Stimulated activated CD4-positive, alpha-beta T cell treated with anti-CD3 and anti-CD28 coated beads, Interleukin-1b, Interleukin-23, amount 100 ng/mL, for 4 hours (primary cell): Measurements from ENCODE around the gene TEX54.
"Not testable (repeated sequence)": the region's sequence is repeated elsewhere in the genome, so short reads cannot be mapped to it uniquely, and the experiment has no call there.

Source experiments
- DNase-seq, 2 donors: peaks; one replicate each; pipeline ENCODE4 v3.0.0-alpha.2; 2020; ENCODE audit warnings: low read depth in 2 of 2

TEX54 gene

DNA sequence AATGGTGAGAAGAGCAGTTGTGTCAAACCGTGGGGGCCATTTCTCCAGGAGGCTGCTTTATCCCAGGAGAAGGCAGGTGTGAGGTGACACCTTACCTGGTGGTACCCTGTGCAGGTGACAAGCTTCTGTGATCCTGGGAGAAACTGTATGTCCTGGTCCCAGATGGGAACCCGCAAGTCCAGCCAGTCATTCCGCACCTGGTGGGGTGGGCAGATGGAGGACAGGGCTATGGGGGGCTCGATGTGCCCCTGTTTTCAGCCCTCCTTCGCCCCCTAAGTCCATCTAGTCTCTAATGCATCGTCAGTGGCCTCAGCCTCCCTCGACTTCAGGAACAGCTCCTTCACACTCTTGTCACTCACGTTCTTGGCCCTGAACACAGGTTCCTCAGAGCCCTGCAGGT is 2.7 kb upstream of the TEX54 start:
- no peak for DNase-seq

DNA sequence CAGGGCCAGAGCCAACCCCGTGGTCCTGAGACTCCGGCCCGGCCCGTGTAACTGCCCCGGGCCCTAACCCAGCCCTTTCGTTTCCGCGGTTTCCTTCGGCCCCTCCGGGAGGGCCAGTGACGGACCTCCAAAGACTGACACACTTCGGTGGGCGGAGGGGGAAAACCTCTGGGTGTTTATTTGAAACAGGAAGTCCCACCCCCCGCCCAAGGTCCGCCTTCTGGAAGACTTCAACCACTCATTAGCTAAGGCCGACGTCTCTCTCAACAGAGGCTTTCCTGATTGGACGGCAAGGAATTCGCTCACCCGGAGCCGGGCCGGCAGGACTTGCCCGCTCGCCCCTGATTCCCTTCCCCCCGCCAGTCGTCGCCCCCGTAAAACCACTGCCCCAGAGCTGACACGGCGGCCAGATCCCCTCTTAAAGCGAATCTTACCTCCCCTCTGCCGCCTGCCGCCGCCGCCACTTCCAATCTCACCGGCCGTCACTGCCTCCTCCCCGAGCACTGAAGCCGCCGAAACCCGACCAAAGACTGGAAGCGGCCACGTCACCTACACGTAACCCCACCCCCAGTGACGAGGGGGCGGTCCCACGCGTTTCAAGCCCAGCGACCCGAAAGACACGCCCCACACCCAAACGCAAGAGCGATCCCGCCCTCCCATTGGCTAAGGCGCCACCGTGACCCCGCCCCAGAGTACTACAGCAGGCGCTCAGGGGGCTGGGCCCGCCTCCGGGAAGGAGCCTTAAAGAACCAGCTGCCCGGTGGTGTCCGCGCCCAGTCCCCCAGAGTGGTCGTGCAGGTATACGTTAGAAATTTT is 913 bp downstream of the TEX54 start, which contains the start of gene STX5:
Gene STX5 (minus strand): TSS at position 532 of the 816 bp plus-strand sequence. CDS start 808 bp downstream, outside the sequence.
- peak; percentile 99 to 100 for DNase-seq

DNA sequence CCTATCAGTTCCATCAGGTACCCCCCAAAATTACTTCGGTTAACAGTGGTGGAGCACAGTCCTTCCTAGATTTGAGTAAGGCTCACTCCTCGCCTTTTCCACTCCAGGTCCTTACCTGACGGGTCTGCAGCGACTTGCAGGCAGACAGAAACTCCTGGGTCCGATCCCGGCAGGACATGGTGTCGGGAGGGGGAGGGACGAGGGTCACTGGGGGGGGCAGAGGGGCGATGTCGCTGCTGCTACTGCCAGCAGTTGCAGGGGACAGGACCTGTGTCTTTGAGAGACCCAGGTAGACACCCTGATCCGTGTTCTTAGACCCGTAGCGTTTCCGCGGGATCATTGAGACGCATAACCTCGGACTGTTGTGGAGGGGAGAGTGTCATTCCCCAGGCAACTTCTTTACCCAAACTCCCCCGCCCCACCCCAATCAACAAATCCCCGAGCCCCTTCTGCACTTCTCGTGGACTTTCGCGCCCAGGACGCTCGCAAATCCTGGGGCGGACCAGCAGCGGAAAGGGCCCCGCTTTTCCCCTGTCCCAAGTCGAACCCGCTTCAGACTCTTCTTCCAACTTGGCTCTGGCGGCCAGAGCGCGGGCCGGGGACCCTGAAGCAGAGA is 1.6 kb downstream of the TEX54 start:
- DNase-seq, result no peak

DNA sequence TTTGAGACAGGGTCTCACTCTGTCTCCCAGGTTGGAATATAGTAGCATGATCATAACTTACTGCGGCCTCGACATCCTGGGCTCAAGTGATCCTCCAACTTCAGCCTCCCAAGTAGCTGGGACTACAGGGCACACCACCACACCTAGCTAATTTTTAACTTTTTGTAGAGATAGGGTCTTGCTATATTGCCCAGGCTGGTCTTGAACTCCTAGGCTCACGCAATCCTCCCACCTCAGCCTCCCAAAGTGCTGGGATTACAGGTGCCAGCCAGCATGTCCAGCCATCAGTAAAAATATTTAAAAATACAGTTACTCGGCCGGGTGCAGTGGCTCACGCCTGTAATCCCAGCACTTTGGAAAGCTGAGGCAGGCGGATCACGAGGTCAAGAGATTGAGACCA is 4.5 kb downstream of the TEX54 start:
- DNase-seq, result not testable (repeated sequence)

DNA sequence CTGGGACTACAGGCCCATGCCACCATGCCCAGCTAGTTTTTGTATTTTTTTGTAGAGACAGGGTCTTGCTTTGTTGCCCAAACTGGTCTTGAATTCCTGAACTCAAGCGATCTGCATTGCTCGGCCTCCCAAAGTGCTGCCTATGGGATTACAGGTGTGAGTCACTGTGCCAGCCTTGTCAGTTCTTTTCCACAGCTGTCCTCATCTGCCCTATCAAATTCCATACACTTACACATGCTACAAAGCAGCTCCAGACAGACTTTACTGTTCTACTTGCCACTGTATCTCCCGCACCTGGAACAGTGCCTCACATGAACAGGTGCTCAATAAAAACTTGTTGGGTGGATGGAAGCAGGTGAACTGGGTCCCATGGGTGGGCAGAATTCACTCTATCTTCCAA is 9.0 kb downstream of the TEX54 start:
- DNase-seq, result no peak

DNA sequence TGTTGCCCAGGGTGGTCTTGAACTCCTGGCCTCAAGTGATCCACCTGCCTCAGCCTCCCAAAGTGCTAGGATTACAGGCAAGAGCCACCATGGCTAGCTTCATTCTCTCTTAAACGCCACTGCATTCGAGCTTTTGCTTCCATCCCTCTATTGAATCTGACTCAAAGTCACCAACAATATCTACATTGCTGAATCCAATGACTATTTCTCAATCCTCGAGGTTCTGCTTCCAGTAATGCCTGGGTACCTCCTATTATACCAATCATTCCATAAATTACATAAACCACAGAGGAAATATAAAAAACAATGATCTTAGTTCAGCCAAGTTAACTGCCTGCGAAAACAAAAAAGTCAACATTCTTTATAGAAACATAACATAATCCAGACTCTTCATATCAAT is 15.5 kb downstream of the TEX54 start:
- no peak for DNase-seq

DNA sequence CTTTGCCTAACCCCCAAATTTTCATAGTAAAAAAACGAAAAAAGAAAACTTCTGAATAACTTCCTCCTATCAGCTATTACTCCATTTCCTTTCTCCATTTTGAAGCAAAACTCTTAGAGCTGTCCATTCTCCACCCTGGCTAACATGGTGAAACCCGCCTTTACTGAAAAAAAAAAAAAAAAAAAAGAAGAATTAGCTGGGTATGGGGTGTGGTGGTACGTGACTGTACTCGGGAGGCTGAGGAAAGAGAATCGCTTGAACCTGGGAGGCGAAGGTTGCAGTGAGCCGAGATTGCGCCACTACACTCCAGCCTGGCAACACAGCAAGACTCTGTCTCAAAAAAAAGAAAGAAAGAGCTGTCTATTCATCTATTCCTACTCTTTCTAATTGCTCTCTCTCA is 16.1 kb downstream of the TEX54 start:
- DNase-seq, result no peak

DNA sequence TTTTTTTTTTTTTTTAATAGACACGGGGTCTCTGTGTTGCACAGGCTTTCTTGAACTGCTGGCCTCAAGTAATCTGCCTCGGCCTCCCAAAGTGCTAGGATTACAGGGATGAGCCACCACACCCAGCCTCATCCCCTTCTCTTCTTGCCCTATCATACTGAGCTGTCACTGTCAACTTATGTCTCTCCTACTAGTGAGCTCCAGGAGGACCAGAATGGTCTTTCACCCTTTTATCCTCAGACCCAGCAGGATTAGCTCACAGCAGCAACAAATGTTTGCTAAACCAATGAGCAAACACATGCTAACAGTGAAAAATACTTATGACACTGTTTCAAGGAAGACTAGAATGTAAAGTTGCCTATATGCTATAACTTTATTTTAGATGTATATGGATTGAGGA is 21.0 kb downstream of the TEX54 start:
- no peak for DNase-seq

DNA sequence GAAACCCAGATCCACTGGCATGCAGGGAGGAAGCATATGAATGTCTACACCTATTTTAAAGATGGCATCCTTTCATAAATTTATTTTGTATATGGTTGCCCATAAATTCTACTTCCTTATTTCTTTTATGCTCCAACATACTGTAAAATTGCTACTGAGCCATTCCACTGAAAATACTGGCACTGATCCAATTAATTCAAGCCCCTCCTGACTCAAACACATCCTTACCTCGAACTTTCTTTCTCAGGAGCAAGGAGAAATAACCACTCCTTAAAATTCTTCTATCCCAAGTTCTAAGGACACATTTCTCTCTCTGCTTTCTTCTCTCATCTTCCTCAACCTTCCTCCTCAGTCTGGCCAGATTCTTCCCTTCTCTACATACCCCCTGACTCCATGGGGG is 21.9 kb downstream of the TEX54 start:
- no peak for DNase-seq

DNA sequence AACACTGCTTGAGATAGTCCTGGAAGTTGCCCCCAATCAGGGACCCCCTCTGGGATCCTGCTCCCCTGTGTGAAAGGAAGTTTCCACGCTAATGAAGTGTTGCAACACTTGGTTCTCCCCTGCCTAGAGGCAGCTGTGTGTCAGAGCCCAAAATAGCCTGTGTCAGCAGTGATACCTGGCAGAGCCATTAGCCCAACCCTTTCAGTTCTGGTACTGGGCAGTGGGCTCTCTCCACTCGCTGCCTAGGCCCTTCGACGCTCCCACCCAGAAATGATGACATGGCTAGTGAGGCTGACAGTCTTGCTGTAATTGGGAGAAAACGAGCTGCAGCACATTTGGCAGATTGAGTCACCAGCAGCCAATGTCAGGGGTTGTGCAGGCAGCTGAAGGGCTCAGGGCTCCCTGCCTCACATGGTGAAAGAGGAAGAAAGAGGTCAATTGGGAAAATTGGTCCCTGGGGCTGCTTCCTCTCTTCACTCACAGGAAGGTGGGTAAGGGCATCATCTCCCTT is 26.0 kb downstream of the TEX54 start:
- DNase-seq, result no peak

DNA sequence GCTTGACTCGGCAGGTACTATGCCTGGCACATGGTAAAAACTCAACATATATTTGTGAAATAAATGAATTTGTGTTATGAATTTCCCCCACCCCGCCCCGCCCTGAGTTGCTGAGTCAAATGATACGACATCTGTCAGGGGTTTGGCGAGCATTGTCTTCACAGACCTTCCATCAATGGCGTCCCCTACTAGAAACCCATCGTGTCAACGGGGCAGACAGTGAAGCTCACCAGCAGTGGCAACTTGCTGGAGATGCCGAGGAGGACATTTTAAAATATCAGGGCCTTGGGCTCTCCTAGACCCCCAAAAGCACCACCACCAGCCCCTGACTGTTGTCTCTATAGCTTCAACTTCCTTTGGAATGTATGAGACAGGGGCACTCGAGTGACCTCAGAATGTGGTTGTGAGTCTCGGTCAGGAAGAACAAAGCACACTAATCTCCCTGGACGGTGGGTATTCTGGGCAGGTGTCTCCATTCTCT is 26.6 kb downstream of the TEX54 start:
- DNase-seq, result peak in 1 of 2 donors; percentile 15

DNA sequence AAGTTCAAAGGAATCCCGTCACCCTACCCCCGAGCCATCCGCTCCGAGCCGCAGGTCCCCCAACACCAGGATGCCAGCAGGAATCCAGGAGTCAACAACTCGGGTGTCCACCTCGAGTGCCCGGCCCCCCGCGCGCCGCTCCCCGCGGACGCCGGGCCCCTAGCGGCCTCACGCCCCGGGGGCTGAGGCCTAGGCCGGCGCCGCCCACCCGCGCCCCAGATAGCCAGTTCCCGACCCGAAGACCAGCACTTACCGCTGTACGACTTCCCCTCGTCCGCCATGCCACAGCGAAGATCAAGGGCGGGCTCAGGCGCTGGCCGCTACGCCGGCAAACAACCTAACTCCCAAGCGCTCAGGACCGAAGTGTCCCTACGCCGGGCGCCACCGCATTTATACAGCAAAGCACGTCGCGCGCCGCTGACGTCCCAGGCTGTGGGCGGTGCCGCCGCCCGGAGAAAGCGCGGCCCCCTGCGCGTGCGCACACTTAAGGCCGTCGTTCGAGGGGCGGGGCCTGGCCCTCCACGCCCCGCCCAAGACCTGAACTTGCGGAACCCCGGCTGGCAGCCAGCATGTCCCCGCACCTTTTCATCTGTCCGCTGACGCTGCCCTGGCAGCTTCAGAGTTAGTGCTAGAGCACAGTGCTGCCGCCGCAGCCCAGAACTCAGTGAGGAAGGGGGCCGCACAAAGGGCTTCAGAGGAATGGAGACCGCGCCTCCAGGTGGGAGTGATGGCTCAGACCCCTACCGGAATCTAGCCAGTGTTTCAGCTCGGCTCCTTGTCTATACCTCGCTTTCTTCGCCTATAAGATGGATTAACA is 27.4 kb downstream of the TEX54 start, which contains the start of gene NXF1:
Gene NXF1 (minus strand): TSS at position 365 of the 817 bp plus-strand sequence. CDS start 84 bp downstream, at position 281.
- peak; percentile 95 for DNase-seq

DNA sequence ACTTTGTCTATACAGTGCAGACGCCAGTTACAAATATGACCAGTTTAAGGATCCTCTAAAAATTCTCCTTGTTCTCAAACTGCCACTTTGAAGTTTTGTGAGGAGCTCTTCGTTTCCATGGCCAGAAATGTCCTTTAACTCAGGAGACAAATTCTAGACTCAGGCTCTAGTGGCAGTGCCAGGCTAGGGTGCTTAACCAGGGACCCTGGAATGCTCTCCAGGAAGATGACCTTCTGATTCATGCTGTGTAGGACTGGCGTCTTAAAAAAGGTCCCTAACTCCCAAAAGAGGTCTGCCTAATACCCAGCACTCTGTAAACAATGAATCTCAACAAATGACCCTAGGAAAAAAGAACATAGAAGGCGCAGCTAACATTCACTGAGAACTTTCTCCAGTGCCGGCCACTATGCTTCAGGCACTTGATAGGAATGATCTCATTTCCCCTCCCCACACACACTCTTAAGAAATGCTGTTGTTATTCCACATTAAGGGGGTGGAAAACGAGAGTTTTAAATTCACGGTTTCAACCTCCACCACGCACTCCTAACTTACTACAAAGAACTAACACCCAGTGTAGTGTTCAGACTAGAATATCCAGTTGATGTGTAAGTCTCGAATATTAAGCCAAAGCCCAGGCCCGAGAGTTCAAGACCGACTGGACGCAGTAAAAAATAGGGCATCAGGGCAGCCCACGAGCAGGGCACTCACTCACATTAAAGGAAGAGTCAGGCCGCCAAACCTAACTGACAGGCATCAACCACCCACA is 28.1 kb downstream of the TEX54 start:
- peak in 1 of 2 donors; percentile 11 for DNase-seq

DNA sequence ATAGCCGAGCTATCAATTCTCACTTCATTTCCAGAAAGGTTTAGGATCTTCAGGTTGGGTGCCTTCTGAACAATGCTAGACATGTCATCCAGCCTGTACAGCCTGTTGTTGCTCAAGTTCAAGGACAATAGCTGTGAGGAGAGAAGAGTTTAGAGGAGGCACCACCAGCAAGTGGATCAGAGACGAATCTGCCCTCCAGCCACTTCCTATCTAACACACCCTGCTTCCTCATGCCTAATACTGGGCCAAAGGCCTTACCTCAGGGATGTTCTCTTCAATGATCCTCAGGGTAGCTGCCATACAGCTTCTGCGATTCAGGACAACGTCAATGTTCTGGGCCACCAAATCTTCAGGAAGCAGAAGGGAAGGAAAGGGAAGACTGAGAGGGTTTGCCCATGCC is 31.6 kb downstream of the TEX54 start:
- no peak for DNase-seq

DNA sequence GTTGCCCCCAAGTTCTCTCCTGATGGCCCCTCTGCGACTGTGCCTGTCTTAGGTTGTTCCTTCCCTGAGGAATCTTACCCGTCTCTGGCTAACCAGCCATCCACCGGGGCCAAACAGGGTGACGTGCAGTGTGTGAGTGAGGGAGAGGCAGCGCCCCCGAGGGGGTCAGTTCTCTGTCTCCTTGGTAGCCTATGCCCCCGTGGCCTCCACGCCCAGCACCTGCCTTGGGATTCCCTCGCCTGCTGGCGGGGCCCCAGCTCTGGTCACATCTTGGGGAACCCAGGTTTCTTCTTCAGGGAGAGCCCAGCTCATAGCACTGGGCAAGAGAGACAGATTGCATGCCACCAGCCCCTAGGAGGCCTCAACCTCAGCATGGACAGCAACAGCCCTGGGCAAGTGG is 33.2 kb downstream of the TEX54 start:
- DNase-seq, result no peak

DNA sequence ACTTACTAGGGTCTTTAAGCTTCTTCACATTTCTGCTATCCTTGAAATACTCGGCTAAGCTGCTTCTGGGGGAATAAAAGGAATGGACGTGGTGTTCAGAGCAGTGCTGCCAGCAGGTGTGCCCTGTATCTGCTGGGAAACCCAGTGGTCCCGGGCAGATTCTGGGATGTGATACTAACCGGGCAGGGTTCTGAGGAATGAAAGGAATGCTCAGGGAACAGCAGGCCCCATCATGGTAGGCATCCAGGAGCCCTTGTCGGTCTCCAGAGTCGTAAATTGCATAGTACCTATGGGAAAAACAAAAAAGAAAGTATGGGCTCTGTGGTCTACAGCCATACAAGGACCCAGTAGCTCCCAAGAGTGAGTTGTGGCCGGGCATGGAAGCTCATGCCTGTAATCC is 36.4 kb downstream of the TEX54 start:
- DNase-seq, result no peak

DNA sequence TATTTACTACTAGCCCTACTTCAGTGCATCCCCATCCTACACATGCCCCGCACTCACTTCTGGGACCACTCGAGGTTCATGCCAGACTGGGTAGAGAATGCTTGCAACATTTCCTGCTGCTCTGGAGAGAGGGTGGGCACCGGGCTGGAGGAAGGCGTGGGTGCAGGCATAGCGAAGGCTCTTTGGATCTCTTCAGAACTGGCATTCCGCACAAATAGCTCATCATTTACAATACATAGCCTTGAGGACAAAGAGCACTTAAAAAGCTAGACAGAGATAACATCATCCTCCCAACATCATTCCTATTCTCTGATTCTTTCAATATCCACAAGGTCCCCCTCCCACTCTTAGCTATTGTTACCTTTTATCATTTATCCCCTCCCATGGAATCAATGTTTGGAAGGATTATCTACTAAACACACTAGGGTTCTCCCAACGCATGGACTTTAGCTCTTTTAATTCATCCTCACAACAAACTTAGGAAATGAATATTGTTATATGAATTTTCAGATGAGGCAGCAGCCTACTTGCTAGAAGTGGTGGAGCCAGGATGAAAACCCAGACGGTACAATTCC is 38.4 kb downstream of the TEX54 start:
- no peak for DNase-seq

DNA sequence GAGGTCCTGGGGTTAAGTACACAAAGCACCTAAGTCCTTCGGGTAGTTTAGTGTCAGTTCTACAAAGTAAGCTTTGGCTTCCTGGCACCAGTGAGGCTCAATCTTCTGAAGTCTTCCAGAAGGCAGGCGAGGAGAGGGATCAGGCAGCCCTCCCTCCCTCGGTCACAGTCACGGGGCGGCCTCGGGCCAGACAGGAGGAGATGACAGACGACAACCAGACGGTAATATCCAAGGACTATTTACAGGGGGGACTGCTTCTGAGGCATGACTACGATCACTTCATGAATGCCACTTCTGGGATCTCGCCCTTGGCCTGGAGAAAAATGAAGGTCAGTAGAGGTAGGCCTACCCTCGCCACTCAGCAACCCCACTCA is 40.5 kb downstream of the TEX54 start:
- DNase-seq, result no peak

DNA sequence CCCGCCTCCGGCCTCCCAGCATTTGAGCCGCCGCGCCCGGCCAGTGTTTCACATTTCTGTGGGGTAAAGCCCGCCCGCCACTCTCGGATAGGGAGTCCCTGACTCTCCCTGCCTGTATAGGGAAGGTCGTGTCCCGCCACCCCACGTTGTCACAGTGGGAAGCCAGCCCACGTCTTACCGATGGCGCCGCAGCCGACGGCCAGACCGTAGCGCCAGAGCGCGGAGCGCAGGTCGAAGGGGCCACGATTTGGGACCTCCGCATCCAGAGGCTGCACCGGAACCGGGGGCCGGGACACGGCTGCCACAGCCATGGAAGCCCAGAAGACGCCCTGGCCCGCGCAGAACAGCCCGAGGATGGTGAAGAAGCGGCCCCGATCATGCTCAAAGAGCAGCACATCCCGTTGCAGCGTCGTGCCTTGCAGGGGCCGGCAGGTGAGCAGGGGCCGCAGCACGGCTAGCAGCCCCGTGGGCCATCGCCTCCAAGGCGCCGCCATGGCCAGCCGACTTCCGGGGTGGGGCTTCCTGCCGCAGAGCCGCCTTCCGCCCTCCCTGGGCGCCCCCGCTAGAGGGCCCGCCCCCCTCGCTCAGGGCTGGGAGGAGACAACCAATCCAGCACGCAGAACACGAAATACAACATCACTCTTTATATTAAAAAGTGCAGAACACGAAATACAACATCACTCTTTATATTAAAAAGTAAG is 41.0 kb downstream of the TEX54 start, which contains the start of gene TMEM223:
Gene TMEM223 (minus strand): TSS at position 506 of the 701 bp plus-strand sequence. CDS start 12 bp downstream, at position 494.
- peak; percentile 82 to 88 for DNase-seq

DNA sequence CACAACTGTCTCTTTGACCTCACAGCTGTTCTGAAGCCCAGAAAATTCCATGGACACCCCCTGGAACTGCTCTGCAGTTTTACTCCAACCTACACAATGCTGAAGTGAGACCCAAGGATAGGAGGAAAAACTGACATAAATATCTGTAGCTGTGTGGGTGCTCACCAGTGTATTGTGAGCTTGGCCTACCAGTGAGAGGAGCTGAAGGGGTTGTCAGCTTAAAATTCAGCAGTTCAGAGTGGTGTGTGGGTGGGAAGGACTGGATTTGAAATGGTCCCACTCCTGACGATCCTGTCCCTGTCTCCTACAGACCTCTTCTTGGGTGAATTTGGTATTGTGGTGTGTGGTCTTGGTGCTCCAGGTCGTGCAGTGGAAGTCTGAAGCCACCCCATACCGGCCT is 43.1 kb downstream of the TEX54 start:
- no peak for DNase-seq
